ENCODE measurements around the gene PGP.

The PGP gene

DNA sequence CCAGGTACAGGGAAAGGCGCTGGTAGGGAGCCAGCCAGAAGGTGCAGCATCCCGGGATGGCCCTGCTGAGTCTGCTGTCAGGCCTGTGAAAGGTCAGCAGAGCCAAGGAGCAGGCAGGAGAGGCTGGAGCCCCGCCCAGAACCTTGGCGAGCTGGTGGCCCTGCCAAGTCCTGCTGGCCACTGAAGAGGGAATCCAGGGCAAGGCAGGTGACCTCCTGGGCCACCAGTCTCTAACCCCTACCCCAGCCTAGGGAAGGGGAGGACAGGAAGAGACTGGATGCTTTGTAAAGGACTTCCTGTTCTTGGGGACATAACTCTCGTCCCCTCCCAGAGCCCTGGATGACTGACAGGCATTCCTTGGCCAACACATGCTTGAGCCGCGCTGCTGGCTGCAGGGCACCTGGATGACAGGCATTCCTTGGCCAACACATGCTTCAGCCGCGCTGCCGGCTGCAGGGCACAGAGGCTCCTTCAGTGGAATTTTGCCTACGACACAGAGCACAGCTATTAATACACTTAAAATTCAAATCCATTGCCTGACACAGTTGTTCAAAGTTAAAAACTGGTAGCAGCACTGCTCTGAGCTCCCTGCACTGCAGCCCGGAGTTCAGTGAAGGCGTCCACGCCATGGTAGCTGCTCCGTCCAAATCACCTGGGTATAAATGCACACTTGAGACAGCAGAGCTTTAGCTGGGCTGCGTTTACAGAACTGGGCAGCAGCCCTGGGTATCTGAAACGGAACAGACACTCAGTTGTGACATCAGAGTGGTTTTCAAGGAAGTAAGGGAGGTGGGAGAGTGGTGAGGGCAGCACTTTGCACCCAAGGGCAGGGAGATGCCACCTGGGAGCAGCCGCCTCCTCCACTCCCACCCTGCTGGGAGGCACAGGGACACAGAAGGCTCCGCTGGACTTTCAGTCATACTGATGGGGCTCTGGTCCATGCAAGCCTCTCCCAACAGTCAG lies 2.0 kb downstream of the PGP start:
- H3K27me3 ChIP-seq (ENCODE audit: insufficient read depth, low read length) = no peaks in the 10 kb centered on the region
- H3K14ac ChIP-seq (ENCODE audit: low read length) = no peak overlapping the region
- H2AFZ ChIP-seq (ENCODE audit: insufficient read depth, low read length, poor library complexity) = no peak overlapping the region
- DNase-seq = peak; percentile 97
- H3K9ac ChIP-seq (ENCODE audit: low read length) = peak overlapping the region; percentile 4
- H3K23ac ChIP-seq (ENCODE audit: low read length) = no peak overlapping the region
- no peak overlapping the region for H3K18ac ChIP-seq (ENCODE audit: low read length)
- H2AK5ac ChIP-seq (ENCODE audit: low read length) = no peak overlapping the region
- H3K4me3 ChIP-seq (ENCODE audit: low read depth, low read length) = peak overlapping the region; percentile 11
- WGBS (ENCODE audit: extremely low coverage, insufficient coverage, insufficient read length) = no CpG with 5 or more reads among the region's 19 CpGs
- no peak overlapping the region for H3K27ac ChIP-seq (ENCODE audit: low read depth, low read length)
- H3K79me2 ChIP-seq (ENCODE audit: control insufficient read depth, insufficient read depth, low read length, poor library complexity) = peaks cover 10% of the 10 kb centered on the region
- H2BK120ac ChIP-seq (ENCODE audit: insufficient read depth, low read length, poor library complexity) = no peak overlapping the region
- H3K79me1 ChIP-seq (ENCODE audit: low read length) = peaks cover 9% of the 10 kb centered on the region
- H3K9me3 ChIP-seq (ENCODE audit: insufficient read depth, low read depth, low read length) = peaks cover 3% of the 10 kb centered on the region
- H3K36me3 ChIP-seq (ENCODE audit: control insufficient read depth in 1 of 2, insufficient read depth in 2 of 2, low read length in 2 of 2) = peaks cover 39 to 40% of the 10 kb centered on the region in 2 experiments
- H4K12ac ChIP-seq (ENCODE audit: low read depth, low read length) = peak overlapping the region; percentile 14
- H3K4me2 ChIP-seq (ENCODE audit: low read length) = peak overlapping the region; percentile 93
- H3K4ac ChIP-seq (ENCODE audit: low read depth, low read length) = peak overlapping the region; percentile 61
- no peak overlapping the region for H4K8ac ChIP-seq (ENCODE audit: low read depth, low read length)
- peaks cover 26 to 30% of the 10 kb centered on the region in 2 experiments for H3K4me1 ChIP-seq (ENCODE audit: control insufficient read depth in 1 of 2, insufficient read depth in 2 of 2, low read length in 2 of 2)
- H4K91ac ChIP-seq (ENCODE audit: low read depth, low read length) = no peak overlapping the region
- H2BK5ac ChIP-seq (ENCODE audit: low read depth, low read length, poor library complexity) = no peak overlapping the region
- H2BK12ac ChIP-seq (ENCODE audit: low read length) = no peak overlapping the region

DNA sequence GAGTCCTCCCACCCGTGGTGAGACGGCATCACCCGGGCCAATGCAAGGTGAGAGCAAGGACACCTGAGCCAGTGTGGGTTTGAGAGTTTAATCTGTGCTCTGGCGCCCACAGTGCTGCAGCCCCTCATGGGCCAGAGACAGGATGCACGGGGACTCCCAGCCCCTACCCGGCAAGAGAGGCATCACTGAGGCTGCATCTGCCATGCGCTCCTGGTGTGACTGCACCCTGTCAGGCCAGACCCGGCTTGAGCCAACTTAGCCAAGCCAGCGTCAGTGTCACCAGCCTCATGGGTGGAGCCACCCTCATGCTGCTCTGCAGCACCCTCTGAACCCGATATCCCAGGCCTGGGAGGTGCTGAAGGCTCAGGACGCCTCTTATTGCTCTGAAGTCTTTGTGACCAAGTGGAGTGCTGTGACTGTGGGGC lies 2.7 kb downstream of the PGP start:
- Histone ChIP-seq H3K18ac (ENCODE audit: low read length) (peak overlapping the region; percentile 26), H2BK5ac (ENCODE audit: low read depth, low read length, poor library complexity) (no peak overlapping the region), H3K4me2 (ENCODE audit: low read length) (no peak overlapping the region), H4K12ac (ENCODE audit: low read depth, low read length) (peak overlapping the region; percentile 14), H2AFZ (ENCODE audit: insufficient read depth, low read length, poor library complexity) (no peak overlapping the region), H3K4ac (ENCODE audit: low read depth, low read length) (peak overlapping the region; percentile 21), H3K27me3 (ENCODE audit: insufficient read depth, low read length) (no peaks in the 10 kb centered on the region), H3K79me2 (ENCODE audit: control insufficient read depth, insufficient read depth, low read length, poor library complexity) (peaks cover 10% of the 10 kb centered on the region), H3K36me3 (ENCODE audit: control insufficient read depth in 1 of 2, insufficient read depth in 2 of 2, low read length in 2 of 2) (peaks cover 46 to 47% of the 10 kb centered on the region in 2 experiments), H3K79me1 (ENCODE audit: low read length) (peaks cover 9% of the 10 kb centered on the region), H2AK5ac (ENCODE audit: low read length) (no peak overlapping the region), H3K9ac (ENCODE audit: low read length) (peak overlapping the region; percentile 2), H3K4me3 (ENCODE audit: low read depth, low read length) (no peak overlapping the region), H3K9me3 (ENCODE audit: insufficient read depth, low read depth, low read length) (peaks cover 3% of the 10 kb centered on the region), H2BK120ac (ENCODE audit: insufficient read depth, low read length, poor library complexity) (no peak overlapping the region), H3K14ac (ENCODE audit: low read length) (no peak overlapping the region), H2BK12ac (ENCODE audit: low read length) (no peak overlapping the region), H3K27ac (ENCODE audit: low read depth, low read length) (peak overlapping the region; percentile 2), H3K4me1 (ENCODE audit: control insufficient read depth in 1 of 2, insufficient read depth in 2 of 2, low read length in 2 of 2) (peaks cover 26 to 30% of the 10 kb centered on the region in 2 experiments), H4K91ac (ENCODE audit: low read depth, low read length) (no peak overlapping the region), H4K8ac (ENCODE audit: low read depth, low read length) (no peak overlapping the region), H3K23ac (ENCODE audit: low read length) (no peak overlapping the region)
- no peak for DNase-seq
- WGBS (ENCODE audit: extremely low coverage, insufficient coverage, insufficient read length) = no CpG with 5 or more reads among the region's 11 CpGs

DNA sequence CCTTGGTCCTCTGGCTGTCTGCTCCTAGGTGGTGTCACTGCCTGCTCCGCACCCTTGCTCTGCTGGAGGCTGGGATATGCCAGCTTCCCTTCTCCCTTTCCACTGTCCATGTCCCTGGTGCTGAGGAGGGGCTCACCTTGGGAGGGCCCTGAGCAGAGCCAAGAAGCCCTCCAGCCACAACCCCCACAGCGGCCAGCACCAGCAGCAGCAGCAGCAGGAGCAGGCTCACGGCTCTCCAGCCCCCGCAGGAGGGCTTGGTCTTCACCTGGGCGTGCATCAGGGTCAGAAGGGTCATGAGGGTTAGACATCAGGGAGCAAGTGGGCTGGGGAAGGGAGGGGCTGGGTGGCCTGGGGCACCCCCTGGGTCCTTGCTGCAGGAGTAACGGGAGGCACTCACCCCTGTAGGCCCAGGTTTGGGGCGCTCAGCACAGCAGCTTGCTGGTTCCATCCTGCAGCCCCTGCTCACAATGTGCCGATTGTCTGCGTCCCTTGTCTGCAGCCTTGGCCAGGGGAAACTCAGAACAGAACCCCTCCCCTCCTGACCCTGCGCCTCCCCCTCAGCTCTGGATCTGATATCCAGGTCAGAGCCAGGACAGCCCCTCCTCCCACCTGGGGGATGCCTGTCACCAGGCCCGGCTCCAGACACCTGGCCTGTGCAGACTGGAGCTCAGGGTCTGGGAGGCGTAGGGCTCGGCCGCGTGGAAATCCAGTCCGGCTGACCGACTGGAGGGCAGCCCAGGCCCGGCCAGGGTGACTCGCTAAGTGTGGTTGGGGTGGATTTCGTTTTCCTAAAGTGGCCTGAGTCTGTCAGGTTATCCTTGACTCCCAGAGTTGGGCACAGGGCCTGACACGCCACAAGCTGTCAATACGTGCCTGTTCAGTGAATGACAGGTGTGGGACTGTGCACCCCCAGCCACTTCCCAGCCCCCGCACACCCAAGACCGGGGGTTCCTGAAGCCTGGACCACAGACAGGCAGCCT lies 4.0 kb downstream of the PGP start, which contains the start of gene BRICD5:
Gene BRICD5, minus strand, starts transcription at position 478 of the 980 bp plus-strand sequence. Its CDS starts 30 bp downstream, at position 448.
- Histone ChIP-seq H3K4ac (ENCODE audit: low read depth, low read length) (no peak within 1 kb of the TSS), H3K23ac (ENCODE audit: low read length) (peak within 1 kb of the TSS; percentile 19), H3K4me3 (ENCODE audit: low read depth, low read length) (no peak within 1 kb of the TSS), H3K27ac (ENCODE audit: low read depth, low read length) (peak within 1 kb of the TSS; percentile 20), H3K14ac (ENCODE audit: low read length) (no peak within 1 kb of the TSS), H4K8ac (ENCODE audit: low read depth, low read length) (peak within 1 kb of the TSS; percentile 20), H2BK120ac (ENCODE audit: insufficient read depth, low read length, poor library complexity) (no peak within 1 kb of the TSS), H3K9me3 (ENCODE audit: insufficient read depth, low read depth, low read length) (peaks cover 3% of the 10 kb centered on the region), H3K79me1 (ENCODE audit: low read length) (peaks cover 14% of the 10 kb centered on the region), H2BK5ac (ENCODE audit: low read depth, low read length, poor library complexity) (no peak within 1 kb of the TSS), H3K79me2 (ENCODE audit: control insufficient read depth, insufficient read depth, low read length, poor library complexity) (peaks cover 14% of the 10 kb centered on the region), H3K4me1 (ENCODE audit: control insufficient read depth in 1 of 2, insufficient read depth in 2 of 2, low read length in 2 of 2) (peaks cover 32 to 36% of the 10 kb centered on the region in 2 experiments), H2AK5ac (ENCODE audit: low read length) (no peak within 1 kb of the TSS), H3K18ac (ENCODE audit: low read length) (no peak within 1 kb of the TSS), H4K91ac (ENCODE audit: low read depth, low read length) (no peak within 1 kb of the TSS), H2BK12ac (ENCODE audit: low read length) (no peak within 1 kb of the TSS), H3K9ac (ENCODE audit: low read length) (no peak within 1 kb of the TSS), H3K27me3 (ENCODE audit: insufficient read depth, low read length) (no peaks in the 10 kb centered on the region), H4K12ac (ENCODE audit: low read depth, low read length) (peak within 1 kb of the TSS; percentile 22), H3K4me2 (ENCODE audit: low read length) (peak within 1 kb of the TSS; percentile 6), H2AFZ (ENCODE audit: insufficient read depth, low read length, poor library complexity) (no peak within 1 kb of the TSS), H3K36me3 (ENCODE audit: control insufficient read depth in 1 of 2, insufficient read depth in 2 of 2, low read length in 2 of 2) (peaks cover 49 to 50% of the 10 kb centered on the region in 2 experiments)
- DNase-seq = no peak
- no CpG with 5 or more reads among the region's 24 CpGs for WGBS (ENCODE audit: extremely low coverage, insufficient coverage, insufficient read length)

DNA sequence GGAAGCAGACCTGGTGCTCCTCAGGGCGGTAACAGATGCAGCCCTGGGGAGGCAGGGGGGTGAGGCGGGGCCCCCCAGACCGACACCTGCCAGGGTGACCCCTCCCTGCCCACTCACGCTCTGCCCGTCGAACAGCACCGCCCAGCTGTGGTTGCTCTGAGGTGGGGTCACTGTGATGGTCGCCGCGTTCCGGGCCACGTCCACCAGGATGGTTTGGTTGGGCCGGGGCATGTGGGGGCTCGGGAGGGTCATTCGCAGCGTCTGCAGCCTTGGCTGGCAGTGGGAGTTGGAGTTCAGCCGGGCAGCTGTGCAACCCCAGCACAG lies 4.7 kb downstream of the PGP start:
- H3K79me1 ChIP-seq (ENCODE audit: low read length) = peaks cover 16% of the 10 kb centered on the region
- H2BK12ac ChIP-seq (ENCODE audit: low read length) = no peak overlapping the region
- WGBS (ENCODE audit: extremely low coverage, insufficient coverage, insufficient read length) = no CpG with 5 or more reads among the region's 17 CpGs

More for the DNA sequence above, 4.7 kb downstream of the PGP start:
- Histone ChIP-seq H2AFZ (ENCODE audit: insufficient read depth, low read length, poor library complexity) (no peak overlapping the region), H2BK120ac (ENCODE audit: insufficient read depth, low read length, poor library complexity) (no peak overlapping the region), H3K9ac (ENCODE audit: low read length) (no peak overlapping the region), H3K27me3 (ENCODE audit: insufficient read depth, low read length) (no peaks in the 10 kb centered on the region), H3K27ac (ENCODE audit: low read depth, low read length) (no peak overlapping the region), H4K12ac (ENCODE audit: low read depth, low read length) (no peak overlapping the region), H4K8ac (ENCODE audit: low read depth, low read length) (no peak overlapping the region), H3K4me2 (ENCODE audit: low read length) (no peak overlapping the region), H3K4me1 (ENCODE audit: control insufficient read depth in 1 of 2, insufficient read depth in 2 of 2, low read length in 2 of 2) (peaks cover 32 to 36% of the 10 kb centered on the region in 2 experiments), H2BK5ac (ENCODE audit: low read depth, low read length, poor library complexity) (no peak overlapping the region), H3K14ac (ENCODE audit: low read length) (no peak overlapping the region), H3K9me3 (ENCODE audit: insufficient read depth, low read depth, low read length) (peaks cover 3% of the 10 kb centered on the region), H3K36me3 (ENCODE audit: control insufficient read depth in 1 of 2, insufficient read depth in 2 of 2, low read length in 2 of 2) (peaks cover 49 to 50% of the 10 kb centered on the region in 2 experiments), H3K18ac (ENCODE audit: low read length) (no peak overlapping the region), H3K23ac (ENCODE audit: low read length) (peak overlapping the region; percentile 19), H3K4ac (ENCODE audit: low read depth, low read length) (no peak overlapping the region), H3K79me2 (ENCODE audit: control insufficient read depth, insufficient read depth, low read length, poor library complexity) (peaks cover 16% of the 10 kb centered on the region), H2AK5ac (ENCODE audit: low read length) (no peak overlapping the region), H3K4me3 (ENCODE audit: low read depth, low read length) (no peak overlapping the region), H4K91ac (ENCODE audit: low read depth, low read length) (no peak overlapping the region)
- DNase-seq = no peak

Measured in trophoblast cell (in vitro differentiated cells and primary cell).